Ovary (tissue), 3 donors: ENCODE results near the gene CELF6.

Source experiments
- EP300 ChIP-seq: sonication (generic); formaldehyde crosslinking; IDR thresholded peaks from one replicate; pipeline ENCODE4 v1.6.1; 2017; ENCODE audit warnings: antibody characterized with exemption
- POLR2A ChIP-seq: fragments of 450-650 bp; IDR thresholded peaks from one replicate; pipeline ENCODE4 v1.6.1; 2017; ENCODE audit warnings: antibody characterized with exemption, mild to moderate bottlenecking, moderate library complexity
- TF ChIP-seq, protein P1 (sequence below), 3 donors: fragments of 450-650 bp in 2 of 3; fragments of 200-600 bp in 1 of 3; IDR thresholded peaks; one replicate each; pipeline versions ENCODE4 v1.5.1 to v1.8.0; 2016 to 2022; ENCODE audit warnings: antibody characterized with exemption in 3 of 3, mild to moderate bottlenecking in 1 of 3
- donor health status: DM: no; HTN: no; CAD: no.

DNA sequence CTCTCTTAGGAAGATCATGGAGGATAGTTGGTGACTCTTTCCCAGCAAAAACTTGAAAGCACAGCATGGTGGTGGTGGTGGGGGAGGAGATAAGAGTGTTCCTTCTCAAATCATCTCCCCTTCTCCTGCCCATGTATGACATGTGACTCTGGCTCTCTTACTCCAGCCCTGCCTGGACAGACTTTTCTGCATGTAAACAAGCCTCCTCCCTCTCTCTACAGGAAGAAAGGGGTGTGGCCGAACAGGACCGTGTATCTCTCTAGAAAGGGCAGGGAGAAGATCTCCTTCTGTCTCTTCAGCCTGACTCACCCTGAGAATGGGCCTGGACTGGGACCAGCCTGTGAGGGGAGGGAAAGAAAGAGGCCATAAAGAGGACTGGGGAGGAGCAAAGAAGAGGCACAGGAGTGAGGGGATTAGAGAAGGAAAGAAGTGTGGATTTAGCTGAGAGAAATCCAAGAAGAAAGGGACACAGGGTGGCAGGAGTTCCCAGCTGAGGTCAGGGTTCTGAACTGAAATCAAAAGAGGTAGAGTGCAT, 1.5 kb downstream of the CELF6 start:
- TF ChIP-seq, protein P1, sequence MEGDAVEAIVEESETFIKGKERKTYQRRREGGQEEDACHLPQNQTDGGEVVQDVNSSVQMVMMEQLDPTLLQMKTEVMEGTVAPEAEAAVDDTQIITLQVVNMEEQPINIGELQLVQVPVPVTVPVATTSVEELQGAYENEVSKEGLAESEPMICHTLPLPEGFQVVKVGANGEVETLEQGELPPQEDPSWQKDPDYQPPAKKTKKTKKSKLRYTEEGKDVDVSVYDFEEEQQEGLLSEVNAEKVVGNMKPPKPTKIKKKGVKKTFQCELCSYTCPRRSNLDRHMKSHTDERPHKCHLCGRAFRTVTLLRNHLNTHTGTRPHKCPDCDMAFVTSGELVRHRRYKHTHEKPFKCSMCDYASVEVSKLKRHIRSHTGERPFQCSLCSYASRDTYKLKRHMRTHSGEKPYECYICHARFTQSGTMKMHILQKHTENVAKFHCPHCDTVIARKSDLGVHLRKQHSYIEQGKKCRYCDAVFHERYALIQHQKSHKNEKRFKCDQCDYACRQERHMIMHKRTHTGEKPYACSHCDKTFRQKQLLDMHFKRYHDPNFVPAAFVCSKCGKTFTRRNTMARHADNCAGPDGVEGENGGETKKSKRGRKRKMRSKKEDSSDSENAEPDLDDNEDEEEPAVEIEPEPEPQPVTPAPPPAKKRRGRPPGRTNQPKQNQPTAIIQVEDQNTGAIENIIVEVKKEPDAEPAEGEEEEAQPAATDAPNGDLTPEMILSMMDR (IDR thresholded peaks at IDR 0.05): no peak
- TF ChIP-seq EP300 (no peak), POLR2A (no peak)
